GM19238 (cell line): ENCODE measurements around the gene NKTR.
A peak's percentile ranks its signal among the peaks of the same experiment; 100 is the strongest.
"Not testable (repeated sequence)": the region's sequence is repeated elsewhere in the genome, so short reads cannot be mapped to it uniquely, and the experiment has no call there.

Experiments
- DNase-seq: peaks from one replicate; pipeline ENCODE4 v3.0.0; 2011; ENCODE audit warnings: low spot score; ENCODE audit not compliant: insufficient read length

The NKTR gene

GRCh38 chr3:42595682-42596081 is 4.8 kb upstream of the NKTR start:
- DNase-seq, result no peak

DNA sequence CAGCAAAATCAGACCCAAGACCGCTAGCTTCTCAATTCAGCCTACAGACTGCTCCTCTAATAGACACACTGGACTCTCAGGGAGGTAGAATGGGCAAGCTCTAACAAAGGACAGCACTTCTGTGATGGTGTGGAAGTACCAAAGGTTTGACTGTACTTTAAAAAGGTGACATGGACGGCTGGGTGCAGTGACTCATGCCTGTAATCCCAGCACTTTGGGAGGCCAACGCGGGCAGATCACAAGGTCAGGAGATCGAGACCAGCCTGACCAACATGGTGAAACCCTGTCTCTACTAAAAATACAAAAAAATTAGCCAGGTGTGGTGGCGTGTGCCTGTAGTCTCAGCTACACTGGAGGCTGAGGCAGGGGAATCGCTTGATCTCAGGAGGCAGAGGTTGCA is 3.4 kb upstream of the NKTR start:
- DNase-seq, result not testable (repeated sequence)

- DNase-seq, result peak; percentile 5
These were observed 631 bp downstream of the NKTR start for GRCh38 chr3:42600958-42601675.

DNA sequence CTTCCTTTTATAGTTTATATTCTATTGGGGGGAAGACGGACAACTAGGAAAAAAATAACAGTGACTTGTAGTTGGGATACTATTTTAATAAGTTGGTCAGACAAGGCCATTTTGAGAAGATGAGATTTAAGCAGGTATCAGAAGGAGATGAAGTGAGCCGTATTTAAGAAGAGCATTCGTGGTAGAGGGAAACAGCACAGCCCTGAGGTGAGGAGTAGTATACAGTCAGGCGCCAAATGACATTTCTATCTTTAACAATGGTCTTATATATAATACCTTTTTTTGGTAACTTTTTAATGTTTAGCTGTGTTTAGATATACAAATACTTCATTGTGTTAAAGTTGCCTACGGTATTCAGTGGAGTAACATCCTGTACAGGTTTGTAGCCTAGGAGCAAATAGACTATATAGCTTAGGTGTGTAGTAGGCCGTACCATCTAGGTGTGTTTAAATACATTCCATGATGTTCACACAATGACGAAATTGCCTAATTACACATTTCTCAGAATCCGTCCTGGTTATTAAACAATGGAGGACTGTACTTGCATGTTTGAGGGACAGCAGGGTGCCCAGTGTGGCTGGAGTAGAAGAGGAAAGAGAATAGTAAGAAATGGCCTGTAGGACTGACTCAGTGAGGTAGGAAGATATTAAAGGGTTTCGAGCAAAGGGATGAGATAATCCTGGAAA is 1.6 kb downstream of the NKTR start:
- DNase-seq, result no peak

GRCh38 chr3:42602961-42603360 is 2.5 kb downstream of the NKTR start:
- no peak for DNase-seq

DNA sequence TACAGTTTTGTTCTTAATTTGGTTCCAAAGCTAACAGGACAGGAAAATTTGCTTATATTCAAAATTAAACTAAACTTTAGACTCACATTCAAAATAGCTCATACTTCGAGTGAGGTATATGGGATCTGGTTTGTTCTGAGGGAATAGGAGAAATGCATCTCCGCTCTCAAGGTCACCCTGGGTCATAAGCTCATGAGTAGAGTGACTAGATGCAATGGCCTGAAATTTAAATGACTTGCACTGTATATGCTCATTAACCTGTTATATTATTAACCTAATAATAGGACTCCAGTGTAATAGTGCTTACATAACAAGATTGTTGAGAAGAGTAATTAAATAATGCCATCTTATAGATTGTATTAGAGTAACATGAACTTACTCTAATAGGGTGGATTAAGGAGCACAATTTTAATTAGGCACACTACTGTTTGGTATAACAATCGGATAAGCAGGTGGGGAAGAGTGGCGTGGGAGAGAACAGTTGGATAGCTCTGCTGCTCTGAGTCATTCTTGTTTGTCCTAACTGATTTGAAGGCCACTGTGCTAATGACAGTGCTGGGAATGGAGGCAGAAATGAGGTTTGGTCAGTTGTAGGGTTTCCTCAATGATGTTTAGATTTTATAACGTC is 5.2 kb downstream of the NKTR start:
- DNase-seq, result no peak

GRCh38 chr3:42608581-42608980 is 8.1 kb downstream of the NKTR start:
- no peak for DNase-seq

DNA sequence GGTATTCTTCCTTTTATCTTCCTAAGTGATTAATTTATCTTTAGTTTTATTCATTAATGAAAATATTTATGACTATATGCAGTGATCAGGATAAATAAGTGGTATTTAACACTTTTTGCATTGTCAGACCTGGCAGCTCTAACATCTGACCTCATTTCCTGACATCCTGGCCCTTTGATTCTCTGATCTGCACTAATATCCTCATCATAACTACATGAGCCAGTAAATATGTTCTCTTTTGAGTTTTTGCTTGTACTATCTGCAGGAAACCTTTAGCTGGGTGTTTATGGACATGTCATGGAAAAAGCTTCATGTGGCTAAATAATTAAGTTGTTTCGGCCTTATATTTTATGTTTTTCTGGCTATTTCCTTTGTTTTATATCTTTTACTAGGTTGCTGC is 10.5 kb downstream of the NKTR start:
- no peak for DNase-seq

GRCh38 chr3:42612217-42612616 is 11.7 kb downstream of the NKTR start:
- no peak for DNase-seq

DNA sequence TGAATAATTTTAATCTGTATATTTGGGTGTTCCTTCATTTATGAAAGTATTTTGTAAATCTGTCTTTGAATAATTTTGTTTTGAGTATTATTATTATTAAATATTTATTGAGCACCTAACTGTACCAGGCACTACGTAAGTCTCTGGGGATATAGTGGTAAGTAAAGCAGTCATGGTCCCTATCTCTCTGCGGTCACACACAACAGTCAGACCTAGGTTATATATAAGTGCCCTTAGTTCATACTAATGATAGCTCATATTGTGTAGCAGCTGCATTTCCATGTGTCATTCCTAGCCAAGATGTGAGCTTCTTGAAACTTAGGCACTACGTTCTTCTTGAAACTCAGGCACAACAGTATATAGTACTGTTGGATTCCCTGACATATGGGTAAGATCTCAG is 12.4 kb downstream of the NKTR start:
- no peak for DNase-seq

GRCh38 chr3:42613462-42613861 is 13.0 kb downstream of the NKTR start:
- DNase-seq, result no peak

GRCh38 chr3:42631620-42632019 is 31.1 kb downstream of the NKTR start:
- no peak for DNase-seq

GRCh38 chr3:42632146-42632545 is 31.7 kb downstream of the NKTR start:
- no peak for DNase-seq

DNA sequence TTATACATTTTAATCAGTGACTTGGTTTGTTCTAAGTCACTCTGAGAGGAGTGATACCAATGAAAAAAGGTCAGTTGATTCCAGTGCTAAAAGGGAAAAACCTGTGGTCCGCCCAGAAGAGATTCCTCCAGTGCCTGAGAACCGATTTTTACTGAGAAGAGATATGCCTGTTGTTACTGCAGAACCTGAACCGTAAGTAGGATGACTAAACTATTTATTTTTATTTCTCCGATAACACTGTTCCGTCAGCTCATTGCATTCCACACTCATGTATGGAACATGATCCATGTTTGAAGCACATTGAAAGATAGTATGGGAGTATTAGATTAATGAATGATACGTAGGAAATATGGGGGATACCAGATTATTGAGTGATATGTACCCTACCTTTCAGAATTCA is 33.1 kb downstream of the NKTR start:
- no peak for DNase-seq

- DNase-seq, result no peak
These were observed 34.6 kb downstream of the NKTR start for GRCh38 chr3:42635111-42635510.

- DNase-seq, result no peak
These were observed 36.5 kb downstream of the NKTR start for GRCh38 chr3:42637001-42637400.

GRCh38 chr3:42638339-42638842 is 37.9 kb downstream of the NKTR start:
- DNase-seq, result no peak

DNA sequence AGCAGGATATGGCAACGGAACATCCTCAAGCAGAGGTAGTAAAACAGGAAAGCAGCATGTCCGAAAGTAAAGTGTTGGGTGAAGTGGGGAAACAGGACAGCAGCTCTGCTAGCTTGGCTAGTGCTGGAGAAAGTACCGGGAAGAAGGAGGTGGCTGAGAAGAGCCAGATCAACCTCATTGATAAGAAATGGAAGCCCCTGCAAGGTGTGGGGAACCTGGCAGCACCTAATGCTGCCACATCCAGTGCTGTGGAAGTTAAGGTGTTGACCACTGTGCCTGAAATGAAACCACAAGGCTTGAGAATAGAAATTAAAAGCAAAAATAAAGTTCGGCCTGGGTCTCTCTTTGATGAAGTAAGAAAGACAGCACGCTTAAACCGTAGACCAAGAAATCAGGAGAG is 38.7 kb downstream of the NKTR start:
- no peak for DNase-seq

DNA sequence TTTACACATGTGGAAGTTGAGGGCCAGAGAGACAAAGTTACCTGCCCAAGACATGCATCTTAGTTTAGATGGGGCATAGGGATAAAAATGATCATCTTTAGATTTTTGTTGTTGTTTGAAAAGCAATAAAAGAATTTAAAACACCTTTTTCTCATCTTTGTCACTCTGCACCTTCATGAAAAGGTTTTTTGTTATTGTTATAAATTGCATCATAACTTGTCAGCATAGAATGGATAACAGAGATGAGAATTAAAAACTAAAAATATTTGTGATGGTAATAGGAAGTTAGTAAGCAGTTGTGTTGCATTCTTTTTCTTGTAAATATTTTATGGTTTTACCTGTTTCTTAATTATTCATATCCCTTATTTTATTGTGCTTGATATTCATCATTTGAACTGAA is 39.6 kb downstream of the NKTR start:
- DNase-seq, result no peak

- no peak for DNase-seq
These were observed 40.4 kb downstream of the NKTR start for GRCh38 chr3:42640771-42641370.

- no peak for DNase-seq
These were observed 47.5 kb downstream of the NKTR start for GRCh38 chr3:42647821-42648459.

GRCh38 chr3:42649006-42649405 is 48.5 kb downstream of the NKTR start:
- DNase-seq, result no peak
